ENCODE measurements around the gene ANKS1B.

Gene ANKS1B

GRCh38 chr12:99658671-99659349 is 325.9 kb downstream of the ANKS1B start:
- peak; percentile 18 for TF ChIP-seq ZNF654 (tag by site-specific recombination; IDR thresholded peaks at IDR 0.05; ENCODE audit: low read depth)
- TF ChIP-seq GLIS2 (tag by site-specific recombination; IDR thresholded peaks at IDR 0.05), result no peak
- no peaks in the 10 kb centered on the region for H3K9me3 ChIP-seq (ENCODE audit: control insufficient read depth, insufficient read depth, low read depth, low read length)
- H3K4me3 ChIP-seq (ENCODE audit: low read depth, low read length), result no peak overlapping the region
- H3K36me3 ChIP-seq (ENCODE audit: control insufficient read depth in 2 of 2, insufficient read depth in 1 of 2, low read length in 2 of 2), result no peaks in the 10 kb centered on the region
- ChIA-PET POLR2A (no interaction called here), CTCF (interaction anchor here (0.6 to 2.8 kb wide), 6 partner anchors 18 to 616 kb away, joined by 3 to 23 read pairs (median 6); no protein-coding TSS in a partner anchor)
- H3K27ac ChIP-seq (ENCODE audit: extremely low read depth, low read depth, low read length), result no peak overlapping the region
- peaks cover 5% of the 10 kb centered on the region; the same call in 1 of the 2 replicates for H3K4me1 ChIP-seq (ENCODE audit: control insufficient read depth, insufficient read depth, low read length)

GRCh38 chr12:99649551-99649950 is 335.2 kb downstream of the ANKS1B start:
- H3K4me1 ChIP-seq (ENCODE audit: control insufficient read depth, insufficient read depth, low read length), result no peaks in the 10 kb centered on the region
- CTCF ChIA-PET, result no interaction called here
- POLR2A ChIA-PET, result no interaction called here
- no peaks in the 10 kb centered on the region for H3K36me3 ChIP-seq (ENCODE audit: control insufficient read depth in 2 of 2, insufficient read depth in 1 of 2, low read length in 2 of 2)
- H3K27ac ChIP-seq (ENCODE audit: extremely low read depth, low read depth, low read length), result no peak overlapping the region
- H3K4me3 ChIP-seq (ENCODE audit: low read depth, low read length), result no peak overlapping the region
- no peaks in the 10 kb centered on the region for H3K9me3 ChIP-seq (ENCODE audit: control insufficient read depth, insufficient read depth, low read depth, low read length)
- TF ChIP-seq ZNF341 (tag by site-specific recombination; IDR thresholded peaks at IDR 0.05; ENCODE audit: low read depth), result no peak
- no peak for TF ChIP-seq ZNF837 (tag by site-specific recombination; IDR thresholded peaks at IDR 0.05)
- TF ChIP-seq ZNF133 (tag by site-specific recombination; IDR thresholded peaks at IDR 0.05), result no peak

GRCh38 chr12:99648183-99648582 is 336.6 kb downstream of the ANKS1B start:
- no peak overlapping the region for H3K4me3 ChIP-seq (ENCODE audit: low read depth, low read length)
- POLR2A ChIA-PET, result no interaction called here
- CTCF ChIA-PET, result no interaction called here
- H3K27ac ChIP-seq (ENCODE audit: extremely low read depth, low read depth, low read length), result no peak overlapping the region
- no peaks in the 10 kb centered on the region for H3K9me3 ChIP-seq (ENCODE audit: control insufficient read depth, insufficient read depth, low read depth, low read length)
- no peak for TF ChIP-seq ZNF174 (tag by site-specific recombination; IDR thresholded peaks at IDR 0.05)
- no peak for TF ChIP-seq ZNF280D (tag by site-specific recombination; IDR thresholded peaks at IDR 0.05)
- TF ChIP-seq SCRT1 (tag by site-specific recombination; IDR thresholded peaks at IDR 0.05; ENCODE audit: borderline replicate concordance), result no peak
- TF ChIP-seq ZBTB17 (tag by site-specific recombination; IDR thresholded peaks at IDR 0.05), result no peak
- TF ChIP-seq ZNF792 (tag by site-specific recombination; IDR thresholded peaks at IDR 0.05), result no peak
- H3K36me3 ChIP-seq (ENCODE audit: control insufficient read depth in 2 of 2, insufficient read depth in 1 of 2, low read length in 2 of 2), result no peaks in the 10 kb centered on the region
- H3K4me1 ChIP-seq (ENCODE audit: control insufficient read depth, insufficient read depth, low read length), result no peaks in the 10 kb centered on the region

- Histone ChIP-seq H3K27ac (ENCODE audit: extremely low read depth, low read depth, low read length) (no peak within 1 kb of the TSS), H3K4me3 (ENCODE audit: low read depth, low read length) (no peak within 1 kb of the TSS), H3K4me1 (ENCODE audit: control insufficient read depth, insufficient read depth, low read length) (no peaks in the 10 kb centered on the region), H3K36me3 (ENCODE audit: control insufficient read depth in 2 of 2, insufficient read depth in 1 of 2, low read length in 2 of 2) (no peaks in the 10 kb centered on the region), H3K9me3 (ENCODE audit: control insufficient read depth, insufficient read depth, low read depth, low read length) (no peaks in the 10 kb centered on the region)
- ChIA-PET POLR2A (no interaction called here), CTCF (no interaction called here)
- no peak for TF ChIP-seq ZNF157 (tag by site-specific recombination; IDR thresholded peaks at IDR 0.05)
- no peak for TF ChIP-seq ZNF274 (IDR thresholded peaks at IDR 0.05; ENCODE audit: low read length)
- TF ChIP-seq ZNF274 (tag by site-specific recombination; IDR thresholded peaks at IDR 0.05; ENCODE audit: borderline replicate concordance), result no peak
- TF ChIP-seq KLF8 (tag by site-specific recombination; IDR thresholded peaks at IDR 0.05), result no peak
- TF ChIP-seq ZNF677 (tag by site-specific recombination; IDR thresholded peaks at IDR 0.05), result no peak
- TF ChIP-seq ZBTB10 (tag by site-specific recombination; IDR thresholded peaks at IDR 0.05), result no peak
- no peak for TF ChIP-seq HOXA7 (CRISPR knock-in tag; IDR thresholded peaks at IDR 0.05; ENCODE audit: borderline replicate concordance)
- TF ChIP-seq REST (tag by site-specific recombination; IDR thresholded peaks at IDR 0.05), result no peak
- TF ChIP-seq ZBTB7A (tag by site-specific recombination; IDR thresholded peaks at IDR 0.05; ENCODE audit: low read depth), result no peak
- TF ChIP-seq ZNF501 (tag by site-specific recombination; IDR thresholded peaks at IDR 0.05), result no peak
Measured at GRCh38 chr12:99647453-99647852, 337.3 kb downstream of the ANKS1B start, which contains the start of gene GARIN6. TSS of gene GARIN6 (plus strand) at chr12:99647753. CDS start at chr12:99648175, 422 bp downstream.

Measured in HEK293 (cell line).